ENCODE data around the gene ELAC2. TPM values are rescaled to one million over a fixed set of nuclear protein-coding genes. Genes with fewer than 3 reads are reported as not detected.

Gene ELAC2
- total and polyA plus RNA-seq, 2 donors (not counting 1 experiment from before 2014, with no cell fraction given) = 36.9 to 47.2 TPM

DNA sequence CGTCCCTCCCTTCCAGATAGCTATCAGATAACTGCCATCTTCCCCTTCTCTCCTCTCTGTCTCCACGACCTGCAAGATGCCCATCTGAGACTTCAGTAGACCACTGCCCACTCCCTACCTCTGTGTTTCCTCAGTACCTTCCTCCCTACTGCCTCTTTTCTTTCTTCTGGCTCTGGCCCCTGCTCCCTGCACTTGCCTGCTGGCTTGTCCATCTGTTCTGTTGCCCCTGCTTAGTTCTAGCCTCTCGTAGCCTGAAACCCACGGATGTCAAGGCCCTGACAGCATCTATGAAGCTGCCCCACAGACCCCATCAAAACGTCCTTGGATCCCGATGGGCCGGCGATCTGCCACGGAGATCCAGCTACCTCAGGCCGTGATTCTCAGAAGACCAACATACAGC, 53.0 kb downstream of the ELAC2 start:
- no peak overlapping the region for H3K9ac ChIP-seq (ENCODE audit: insufficient read depth, low read length)
- H3K4me1 ChIP-seq (ENCODE audit: control insufficient read depth, extremely low read depth, insufficient read depth, low read length) = no peaks in the 10 kb centered on the region
- H3K79me2 ChIP-seq (ENCODE audit: control insufficient read depth, insufficient read depth, low read length) = no peaks in the 10 kb centered on the region
- no peak overlapping the region for H2AFZ ChIP-seq (ENCODE audit: low read length)
- no peaks in the 10 kb centered on the region for H3K36me3 ChIP-seq (ENCODE audit: control insufficient read depth, insufficient read depth, low read length)
- TF ChIP-seq, protein P1, sequence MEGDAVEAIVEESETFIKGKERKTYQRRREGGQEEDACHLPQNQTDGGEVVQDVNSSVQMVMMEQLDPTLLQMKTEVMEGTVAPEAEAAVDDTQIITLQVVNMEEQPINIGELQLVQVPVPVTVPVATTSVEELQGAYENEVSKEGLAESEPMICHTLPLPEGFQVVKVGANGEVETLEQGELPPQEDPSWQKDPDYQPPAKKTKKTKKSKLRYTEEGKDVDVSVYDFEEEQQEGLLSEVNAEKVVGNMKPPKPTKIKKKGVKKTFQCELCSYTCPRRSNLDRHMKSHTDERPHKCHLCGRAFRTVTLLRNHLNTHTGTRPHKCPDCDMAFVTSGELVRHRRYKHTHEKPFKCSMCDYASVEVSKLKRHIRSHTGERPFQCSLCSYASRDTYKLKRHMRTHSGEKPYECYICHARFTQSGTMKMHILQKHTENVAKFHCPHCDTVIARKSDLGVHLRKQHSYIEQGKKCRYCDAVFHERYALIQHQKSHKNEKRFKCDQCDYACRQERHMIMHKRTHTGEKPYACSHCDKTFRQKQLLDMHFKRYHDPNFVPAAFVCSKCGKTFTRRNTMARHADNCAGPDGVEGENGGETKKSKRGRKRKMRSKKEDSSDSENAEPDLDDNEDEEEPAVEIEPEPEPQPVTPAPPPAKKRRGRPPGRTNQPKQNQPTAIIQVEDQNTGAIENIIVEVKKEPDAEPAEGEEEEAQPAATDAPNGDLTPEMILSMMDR (conservative IDR thresholded peaks at IDR 0.05 in 1 of 2, IDR thresholded peaks at IDR 0.05 in 1 of 2; ENCODE audit: low read depth in 1 of 2, low read length in 2 of 2) = no peak
- TF ChIP-seq EZH2 (IDR thresholded peaks at IDR 0.05; ENCODE audit: low read length, missing control alignments) = no peak
- no peaks in the 10 kb centered on the region for H4K20me1 ChIP-seq (ENCODE audit: control insufficient read depth, extremely low read depth, insufficient read depth, low read length)
- H3K27me3 ChIP-seq (ENCODE audit: control insufficient read depth, insufficient read depth, low read length) = no peaks in the 10 kb centered on the region
- H3K27ac ChIP-seq (ENCODE audit: insufficient read depth, low read length) = no peak overlapping the region
- no peak overlapping the region for H3K4me3 ChIP-seq (replicated peaks in 1 of 4; ENCODE audit: control extremely low read depth in 1 of 4, insufficient read depth in 1 of 4, low read depth in 3 of 4, low read length in 4 of 4)
- H3K4me2 ChIP-seq (ENCODE audit: extremely low read depth, insufficient read depth, low read length) = no peak overlapping the region
- no peak for DNase-seq (ENCODE audit: low read depth in 2 of 2)
- no peaks in the 10 kb centered on the region for H3K9me3 ChIP-seq (ENCODE audit: control insufficient read depth, insufficient read depth, low read depth, low read length)

DNA sequence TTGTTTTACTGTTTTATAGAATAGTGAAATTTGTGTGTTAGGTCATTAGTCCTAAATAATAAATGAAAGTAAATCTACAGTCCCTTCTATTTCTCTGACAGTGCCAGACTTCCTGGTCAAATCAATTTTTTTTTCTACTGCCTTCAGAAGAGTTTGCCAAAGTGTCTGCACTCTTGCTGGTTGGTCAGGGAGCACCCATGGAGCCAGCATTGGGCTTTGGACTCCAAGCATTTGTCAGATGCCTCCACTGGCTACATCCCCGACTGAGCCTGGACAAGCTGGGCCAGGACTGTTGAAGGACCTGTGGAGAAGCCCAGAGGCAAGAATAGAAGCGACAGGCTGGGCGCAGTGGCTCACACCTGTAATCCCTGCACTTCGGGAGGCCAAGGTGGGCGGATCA, 53.7 kb downstream of the ELAC2 start:
- Histone ChIP-seq H3K4me3 (replicated peaks in 1 of 4; ENCODE audit: control extremely low read depth in 1 of 4, insufficient read depth in 1 of 4, low read depth in 3 of 4, low read length in 4 of 4) (no peak overlapping the region), H3K27ac (ENCODE audit: insufficient read depth, low read length) (no peak overlapping the region), H3K27me3 (ENCODE audit: control insufficient read depth, insufficient read depth, low read length) (no peaks in the 10 kb centered on the region), H2AFZ (ENCODE audit: low read length) (no peak overlapping the region), H3K4me1 (ENCODE audit: control insufficient read depth, extremely low read depth, insufficient read depth, low read length) (no peaks in the 10 kb centered on the region), H3K9ac (ENCODE audit: insufficient read depth, low read length) (no peak overlapping the region), H3K4me2 (ENCODE audit: extremely low read depth, insufficient read depth, low read length) (no peak overlapping the region), H3K9me3 (ENCODE audit: control insufficient read depth, insufficient read depth, low read depth, low read length) (no peaks in the 10 kb centered on the region), H3K36me3 (ENCODE audit: control insufficient read depth, insufficient read depth, low read length) (no peaks in the 10 kb centered on the region), H4K20me1 (ENCODE audit: control insufficient read depth, extremely low read depth, insufficient read depth, low read length) (no peaks in the 10 kb centered on the region), H3K79me2 (ENCODE audit: control insufficient read depth, insufficient read depth, low read length) (no peaks in the 10 kb centered on the region)
- DNase-seq (ENCODE audit: low read depth in 2 of 2) = no peak
- no peak for TF ChIP-seq EZH2 (IDR thresholded peaks at IDR 0.05; ENCODE audit: low read length, missing control alignments)
- TF ChIP-seq, protein P1 (conservative IDR thresholded peaks at IDR 0.05 in 1 of 2, IDR thresholded peaks at IDR 0.05 in 1 of 2; ENCODE audit: low read depth in 1 of 2, low read length in 2 of 2) = no peak

DNA sequence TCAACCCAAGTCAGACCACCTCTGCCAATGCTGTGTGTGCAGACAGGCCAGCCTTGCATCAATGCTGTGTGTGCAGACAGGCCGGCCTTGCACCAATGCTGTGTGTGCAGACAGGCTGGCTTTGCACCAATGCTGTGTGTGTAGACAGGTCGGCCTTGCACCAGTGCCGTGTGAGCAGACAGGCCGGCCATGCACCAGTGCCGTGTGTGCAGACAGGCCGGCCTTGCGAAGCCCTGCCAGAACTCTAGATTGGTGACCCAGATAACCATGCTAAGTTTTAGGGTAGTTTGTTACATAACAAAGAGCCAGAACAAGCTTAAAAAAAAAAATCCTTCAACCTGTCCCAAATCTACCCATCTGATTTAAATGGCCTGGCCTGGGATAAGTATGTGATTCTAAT, 54.3 kb downstream of the ELAC2 start:
- H3K4me2 ChIP-seq (ENCODE audit: extremely low read depth, insufficient read depth, low read length) = no peak overlapping the region
- H3K27ac ChIP-seq (ENCODE audit: insufficient read depth, low read length) = no peak overlapping the region
- H3K9me3 ChIP-seq (ENCODE audit: control insufficient read depth, insufficient read depth, low read depth, low read length) = no peaks in the 10 kb centered on the region
- no peaks in the 10 kb centered on the region for H3K79me2 ChIP-seq (ENCODE audit: control insufficient read depth, insufficient read depth, low read length)
- no peaks in the 10 kb centered on the region for H4K20me1 ChIP-seq (ENCODE audit: control insufficient read depth, extremely low read depth, insufficient read depth, low read length)
- TF ChIP-seq EZH2 (IDR thresholded peaks at IDR 0.05; ENCODE audit: low read length, missing control alignments) = no peak
- TF ChIP-seq, protein P1 (conservative IDR thresholded peaks at IDR 0.05 in 1 of 2, IDR thresholded peaks at IDR 0.05 in 1 of 2; ENCODE audit: low read depth in 1 of 2, low read length in 2 of 2) = no peak
- no peaks in the 10 kb centered on the region for H3K27me3 ChIP-seq (ENCODE audit: control insufficient read depth, insufficient read depth, low read length)
- no peak overlapping the region for H2AFZ ChIP-seq (ENCODE audit: low read length)
- no peak for DNase-seq (ENCODE audit: low read depth in 2 of 2)
- H3K4me1 ChIP-seq (ENCODE audit: control insufficient read depth, extremely low read depth, insufficient read depth, low read length) = no peaks in the 10 kb centered on the region
- H3K4me3 ChIP-seq (replicated peaks in 1 of 4; ENCODE audit: control extremely low read depth in 1 of 4, insufficient read depth in 1 of 4, low read depth in 3 of 4, low read length in 4 of 4) = no peak overlapping the region
- no peak overlapping the region for H3K9ac ChIP-seq (ENCODE audit: insufficient read depth, low read length)
- H3K36me3 ChIP-seq (ENCODE audit: control insufficient read depth, insufficient read depth, low read length) = no peaks in the 10 kb centered on the region

Measured in fibroblast of lung (primary cell).